Tibial nerve (tissue), 4 donors: Measurements from ENCODE around the gene DEGS2. TPM values are rescaled to one million over a fixed set of nuclear protein-coding genes. Genes with fewer than 3 reads are reported as not detected.

Source experiments
- DNase-seq, 2 donors: peaks; one replicate each; pipeline ENCODE4 v3.0.0-alpha.2; 2019; ENCODE audit warnings: low spot score in 2 of 2
- H3K27ac ChIP-seq, 4 donors: fragments of 200-600 bp; sonication (generic) in 3 of 4; one replicate each; pipeline ENCODE4 v1.5.1; 2017 to 2019; ENCODE audit warnings: mild to moderate bottlenecking in 1 of 4
- H3K27me3 ChIP-seq, 2 donors: fragments of 200-600 bp; sonication (generic) in 1 of 2; one replicate each; pipeline versions ENCODE4 v1.5.1 to v1.6.0; 2017 to 2019
- H3K36me3 ChIP-seq, 3 donors: fragments of 200-600 bp; sonication (generic); one replicate each; pipeline ENCODE4 v1.5.1; 2018 to 2019
- H3K4me1 ChIP-seq, 4 donors: fragments of 200-600 bp; sonication (generic) in 3 of 4; one replicate each; pipeline ENCODE4 v1.5.1; 2017 to 2019
- H3K4me3 ChIP-seq, 4 donors: fragments of 200-600 bp; sonication (generic) in 3 of 4; one replicate each; pipeline ENCODE4 v1.5.1; 2017 to 2019; ENCODE audit warnings: mild to moderate bottlenecking in 1 of 4, moderate library complexity in 1 of 4
- H3K9me3 ChIP-seq, 4 donors: fragments of 200-600 bp; sonication (generic) in 3 of 4; one replicate each; pipeline ENCODE4 v1.5.1; 2017 to 2019
- CTCF ChIP-seq, 5 experiments: fragments of 200-600 bp in 3 of 5; fragments of 450-650 bp in 2 of 5; sonication (generic) in 3 of 5; IDR thresholded peaks; one replicate each; pipeline ENCODE4 v1.5.1; 2016 to 2019; ENCODE audit warnings: antibody characterized with exemption in 5 of 5, mild to moderate bottlenecking in 3 of 5, moderate library complexity in 2 of 5
- EP300 ChIP-seq, 2 donors: sonication (generic); formaldehyde crosslinking; IDR thresholded peaks; one replicate each; pipeline ENCODE4 v1.6.1; 2017; ENCODE audit warnings: antibody characterized with exemption in 2 of 2, mild to moderate bottlenecking in 1 of 2
- POLR2A ChIP-seq, 2 donors: fragments of 450-650 bp; IDR thresholded peaks; one replicate each; pipeline ENCODE4 v1.6.1; 2017; ENCODE audit warnings: antibody characterized with exemption in 2 of 2, mild to moderate bottlenecking in 2 of 2, moderate library complexity in 2 of 2
- WGBS, 2 donors: methylation state at CpG; one replicate each; pipeline ENCODE4 v1.1.5; 2018; 5-methylcytosine and 5-hydroxymethylcytosine counted together
- total RNA-seq, 4 donors: library from RNA; depleted of rRNA; stranded (reverse); fragments of >200 nt; gene quantifications; one replicate each; pipeline ENCODE4 v1.1.0, GENCODE V29; 2016

The DEGS2 gene
- total RNA-seq, 4 donors from 2014 or later, result 1.3 to 5.1 (median 1.8) TPM

- 31 to 32% methylated on average over 13 of the region's 13 CpGs for WGBS, 2 donors
- H3K36me3 ChIP-seq, result no peaks in the 10 kb centered on the region
- TF ChIP-seq EP300 (IDR thresholded peaks at IDR 0.05) (no peak), CTCF (IDR thresholded peaks at IDR 0.05) (peak; percentile 80 to 92 (median 89))
- no peaks in the 10 kb centered on the region for H3K27me3 ChIP-seq
- no peak overlapping the region for H3K4me3 ChIP-seq
- H3K27ac ChIP-seq, result peak overlapping the region in 1 of 4 donors; percentile 31
- peak; percentile 70 to 90 for DNase-seq
- H3K4me1 ChIP-seq, result peaks cover 0 to 52% (median 29%) of the 10 kb centered on the region in 4 donors
- H3K9me3 ChIP-seq, result no peaks in the 10 kb centered on the region
Measured at GRCh38 chr14:100108042-100108825, 51.2 kb downstream of the DEGS2 start.

DNA sequence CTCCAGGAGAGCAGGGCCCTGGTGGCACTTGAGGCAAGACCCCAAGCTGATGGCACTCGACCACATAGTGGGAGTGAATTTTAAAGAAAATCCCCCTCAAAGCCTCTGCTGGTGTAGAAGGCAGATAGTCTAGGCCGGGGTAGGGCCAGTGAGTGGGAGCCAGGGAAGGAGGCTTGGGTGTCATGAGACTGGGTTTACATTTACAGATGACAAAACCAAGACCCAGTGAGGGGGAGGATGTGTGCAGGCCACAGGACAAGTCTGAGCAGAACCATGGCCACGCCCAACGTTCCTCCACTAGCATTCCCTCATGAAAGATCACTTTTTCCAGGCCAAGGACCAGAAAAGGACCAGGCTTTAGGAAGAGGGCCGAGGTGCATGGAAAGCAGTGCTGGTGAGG lies 52.2 kb downstream of the DEGS2 start:
- H3K27ac ChIP-seq, result no peak overlapping the region
- peaks cover 0 to 60% (median 35%) of the 10 kb centered on the region in 4 donors for H3K4me1 ChIP-seq
- no peaks in the 10 kb centered on the region for H3K36me3 ChIP-seq
- no peak overlapping the region for H3K4me3 ChIP-seq
- no peak for DNase-seq
- no peaks in the 10 kb centered on the region for H3K27me3 ChIP-seq
- WGBS, 2 donors, result 92 to 93% methylated on average over 5 of the region's 5 CpGs
- H3K9me3 ChIP-seq, result no peaks in the 10 kb centered on the region
- TF ChIP-seq EP300 (IDR thresholded peaks at IDR 0.05) (no peak), CTCF (IDR thresholded peaks at IDR 0.05) (no peak), POLR2A (IDR thresholded peaks at IDR 0.05) (no peak)

DNA sequence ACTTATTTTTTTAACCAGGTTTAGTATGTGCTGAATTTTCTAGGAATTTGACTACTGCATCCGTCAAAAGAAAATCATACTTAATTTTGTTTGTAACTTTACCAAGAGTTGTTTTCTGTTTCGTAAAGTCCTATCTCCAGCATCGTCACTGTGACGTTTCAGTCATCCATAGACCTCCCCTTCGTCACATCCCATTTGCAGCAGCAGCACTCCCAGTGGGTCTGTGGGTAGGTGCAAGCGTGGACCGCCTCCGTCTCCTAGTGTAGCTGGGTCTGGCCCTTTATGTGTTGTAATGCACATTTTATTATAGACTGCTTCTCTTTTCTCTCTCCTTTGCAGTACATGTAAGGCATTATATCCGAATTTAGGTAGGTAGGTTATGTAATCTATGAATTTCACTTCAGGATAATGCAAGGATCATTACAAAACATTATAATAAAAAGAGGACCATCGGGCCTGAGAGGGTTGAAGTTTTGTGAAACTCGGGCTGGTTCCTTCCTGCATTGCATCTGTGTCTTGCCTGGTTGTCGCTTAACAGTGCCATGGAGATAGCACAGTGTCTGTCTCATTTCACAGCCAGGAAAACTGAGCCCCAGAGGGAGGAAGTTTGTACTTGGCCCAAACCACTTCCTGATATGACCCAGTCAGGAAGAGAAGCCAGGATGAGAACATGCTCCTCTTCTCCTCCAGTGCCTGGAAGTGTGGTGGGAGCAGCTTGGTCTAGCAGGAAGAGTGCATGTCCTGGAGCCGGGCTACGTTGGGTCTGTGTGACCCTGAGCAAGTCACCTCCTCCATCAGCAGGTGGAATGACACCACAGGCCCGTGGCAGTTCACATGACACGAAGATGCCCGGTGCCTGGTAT lies 53.0 kb downstream of the DEGS2 start:
- Histone ChIP-seq H3K27me3 (no peaks in the 10 kb centered on the region), H3K36me3 (no peaks in the 10 kb centered on the region), H3K9me3 (no peaks in the 10 kb centered on the region), H3K4me1 (peaks cover 0 to 61% (median 35%) of the 10 kb centered on the region in 4 donors), H3K27ac (no peak overlapping the region), H3K4me3 (no peak overlapping the region)
- 77 to 83% methylated on average over 17 of the region's 17 CpGs for WGBS, 2 donors
- TF ChIP-seq EP300 (IDR thresholded peaks at IDR 0.05) (no peak), POLR2A (IDR thresholded peaks at IDR 0.05) (no peak), CTCF (IDR thresholded peaks at IDR 0.05) (no peak)
- no peak for DNase-seq

DNA sequence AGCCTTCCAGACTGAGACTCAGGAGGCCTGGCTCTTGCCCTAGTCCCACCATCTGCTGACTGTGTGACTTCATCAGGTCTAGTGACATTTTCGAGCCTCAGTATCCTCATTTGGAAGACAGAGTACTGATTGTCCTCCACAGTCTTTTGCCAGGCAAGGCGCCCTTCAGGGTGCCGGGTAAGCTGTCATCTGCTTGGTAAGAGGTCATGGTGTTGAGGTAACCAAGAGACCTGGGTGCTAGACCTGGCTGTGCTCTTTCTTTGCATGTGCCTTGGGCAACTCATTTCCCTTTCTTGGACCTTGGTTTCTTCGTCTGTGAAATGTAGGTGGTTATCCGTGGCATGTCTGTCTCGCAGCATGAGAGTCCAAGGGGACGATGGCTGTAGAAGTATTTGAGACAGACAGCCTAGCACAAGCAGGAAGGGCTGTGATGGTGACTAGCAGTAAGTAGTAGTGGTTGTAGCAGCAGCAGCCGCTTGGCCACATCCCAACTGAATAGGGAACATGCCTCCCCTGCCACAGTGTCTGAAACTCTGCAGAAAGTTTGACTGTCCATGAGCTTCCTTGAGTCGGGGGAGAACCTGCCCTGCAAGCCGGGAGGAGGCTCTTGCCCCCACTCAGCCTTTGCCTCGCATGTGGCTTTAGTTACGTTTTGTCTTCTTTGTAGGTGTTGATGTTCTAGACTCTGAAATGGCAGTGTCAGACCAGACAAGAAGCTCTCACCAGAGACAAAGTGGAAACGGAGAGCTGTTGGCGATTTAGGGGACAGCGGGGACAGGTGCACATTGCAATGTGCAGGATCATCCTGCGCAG lies 53.9 kb downstream of the DEGS2 start:
- Histone ChIP-seq H3K36me3 (no peaks in the 10 kb centered on the region), H3K9me3 (no peaks in the 10 kb centered on the region), H3K4me3 (no peak overlapping the region), H3K27ac (no peak overlapping the region), H3K4me1 (peaks cover 0 to 61% (median 35%) of the 10 kb centered on the region in 4 donors), H3K27me3 (no peaks in the 10 kb centered on the region)
- WGBS, 2 donors, result 84% methylated on average over 12 to 16 of the region's 16 CpGs
- DNase-seq, result peak in 1 of 2 donors; percentile 16
- TF ChIP-seq CTCF (IDR thresholded peaks at IDR 0.05), result no peak
- no peak for TF ChIP-seq EP300 (IDR thresholded peaks at IDR 0.05)
- TF ChIP-seq POLR2A (IDR thresholded peaks at IDR 0.05), result no peak
